DOHH2 (cell line): Measurements from ENCODE around the gene PNMT.

Source experiments
- EZH2phosphoT487 ChIP-seq: fragments of 200-600 bp; sonication (generic); IDR thresholded peaks from 2 replicates; pipeline ENCODE4 v1.6.1; 2017; ENCODE audit warnings: borderline replicate concordance, mild to moderate bottlenecking, antibody characterized with exemption, low read length, moderate library complexity, mixed read lengths
- TF ChIP-seq, protein P1 (sequence below): fragments of 200-600 bp; sonication (generic); IDR thresholded peaks from one replicate; pipeline ENCODE4 v1.5.1; 2014; ENCODE audit warnings: antibody characterized with exemption, mild to moderate bottlenecking, low read depth, low read length; ENCODE audit not compliant: poor library complexity, severe bottlenecking

- TF ChIP-seq, protein P1, sequence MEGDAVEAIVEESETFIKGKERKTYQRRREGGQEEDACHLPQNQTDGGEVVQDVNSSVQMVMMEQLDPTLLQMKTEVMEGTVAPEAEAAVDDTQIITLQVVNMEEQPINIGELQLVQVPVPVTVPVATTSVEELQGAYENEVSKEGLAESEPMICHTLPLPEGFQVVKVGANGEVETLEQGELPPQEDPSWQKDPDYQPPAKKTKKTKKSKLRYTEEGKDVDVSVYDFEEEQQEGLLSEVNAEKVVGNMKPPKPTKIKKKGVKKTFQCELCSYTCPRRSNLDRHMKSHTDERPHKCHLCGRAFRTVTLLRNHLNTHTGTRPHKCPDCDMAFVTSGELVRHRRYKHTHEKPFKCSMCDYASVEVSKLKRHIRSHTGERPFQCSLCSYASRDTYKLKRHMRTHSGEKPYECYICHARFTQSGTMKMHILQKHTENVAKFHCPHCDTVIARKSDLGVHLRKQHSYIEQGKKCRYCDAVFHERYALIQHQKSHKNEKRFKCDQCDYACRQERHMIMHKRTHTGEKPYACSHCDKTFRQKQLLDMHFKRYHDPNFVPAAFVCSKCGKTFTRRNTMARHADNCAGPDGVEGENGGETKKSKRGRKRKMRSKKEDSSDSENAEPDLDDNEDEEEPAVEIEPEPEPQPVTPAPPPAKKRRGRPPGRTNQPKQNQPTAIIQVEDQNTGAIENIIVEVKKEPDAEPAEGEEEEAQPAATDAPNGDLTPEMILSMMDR = no peak
- no peak for TF ChIP-seq EZH2phosphoT487
These were observed 41.2 kb downstream of the PNMT start for GRCh38 chr17:39709319-39709997.
